IMR-90 (cell line): ENCODE results near the gene DUSP14.

Experiments used
- BHLHE40 ChIP-seq: fragments of 150-350 bp; IDR thresholded peaks from 2 replicates; pipeline ENCODE4 v1.6.1; 2016; ENCODE audit warnings: mild to moderate bottlenecking, low read depth, low read length
- CTCF ChIP-seq: conservative IDR thresholded peaks from 2 replicates; pipeline ENCODE4 v1.5.1; 2012; ENCODE audit warnings: mild to moderate bottlenecking, low read depth, low read length, improper control_type of control experiment
- MXI1 ChIP-seq: IDR thresholded peaks from 2 replicates; pipeline ENCODE4 v1.6.1; 2012; ENCODE audit warnings: low read depth, mild to moderate bottlenecking, low read length, moderate library complexity, borderline replicate concordance
- POLR2A ChIP-seq: IDR thresholded peaks from 2 replicates; pipeline ENCODE4 v1.6.1; 2012; ENCODE audit warnings: mild to moderate bottlenecking, low read depth, low read length
- RCOR1 ChIP-seq: IDR thresholded peaks from 2 replicates; pipeline ENCODE4 v1.6.1; 2012; ENCODE audit warnings: mild to moderate bottlenecking, low read length, improper control_type of control experiment; ENCODE audit not compliant: insufficient replicate concordance

GRCh38 chr17:37489197-37490001 lies at the start of gene DUSP14:
- TF ChIP-seq MXI1 = peak; percentile 56; the same call in 1 of the 2 replicates
- TF ChIP-seq POLR2A = peak; percentile 78
- no peak for TF ChIP-seq CTCF
- no peak for TF ChIP-seq RCOR1
- no peak for TF ChIP-seq BHLHE40
